Cortex of kidney (tissue), 1 donor: ENCODE data around the gene ISYNA1.
"Not testable (repeated sequence)": the region's sequence is repeated elsewhere in the genome, so short reads cannot be mapped to it uniquely, and the experiment has no call there.

Experiments used
- DNase-seq: peaks from one replicate; lab custom pipeline; 2025; lab: John Stamatoyannopoulos, UW

Gene ISYNA1

GRCh38 chr19:18419195-18419698 is 18.7 kb downstream of the ISYNA1 start, which contains the start of gene SSBP4:
TSS of gene SSBP4 (plus strand) at chr19:18419398. CDS start at chr19:18419649, 251 bp downstream.
- DNase-seq, result no peak

- DNase-seq, result no peak
These were observed 19.3 kb downstream of the ISYNA1 start for GRCh38 chr19:18418483-18419194.

- DNase-seq, result no peak
These were observed 19.9 kb downstream of the ISYNA1 start for GRCh38 chr19:18418029-18418482.

GRCh38 chr19:18417250-18418028 is 20.5 kb downstream of the ISYNA1 start:
- DNase-seq, result no peak

GRCh38 chr19:18416778-18417249 is 21.1 kb downstream of the ISYNA1 start:
- DNase-seq, result no peak

- DNase-seq, result no peak
These were observed 22.6 kb downstream of the ISYNA1 start for GRCh38 chr19:18415178-18415867.

- no peak for DNase-seq
These were observed 23.3 kb downstream of the ISYNA1 start for GRCh38 chr19:18414504-18415177.

- no peak for DNase-seq
These were observed 25.2 kb downstream of the ISYNA1 start for GRCh38 chr19:18412610-18413239.

- DNase-seq, result no peak
These were observed 29.9 kb downstream of the ISYNA1 start for GRCh38 chr19:18408053-18408476.

GRCh38 chr19:18406749-18407148 is 31.2 kb downstream of the ISYNA1 start:
- DNase-seq, result no peak

GRCh38 chr19:18405754-18406153 is 32.2 kb downstream of the ISYNA1 start:
- DNase-seq, result not testable (repeated sequence)

GRCh38 chr19:18402455-18403248 is 35.3 kb downstream of the ISYNA1 start:
- DNase-seq, result not testable (repeated sequence)

- DNase-seq, result no peak
These were observed 36.3 kb downstream of the ISYNA1 start for GRCh38 chr19:18401580-18402112.

GRCh38 chr19:18399008-18399407 is 38.9 kb downstream of the ISYNA1 start:
- no peak for DNase-seq

GRCh38 chr19:18397242-18398202 is 40.4 kb downstream of the ISYNA1 start, which contains the start of gene LRRC25:
TSS of gene LRRC25 (minus strand) at chr19:18397622. CDS start at chr19:18396963, 659 bp downstream.
- DNase-seq, result no peak

- no peak for DNase-seq
These were observed 41.3 kb downstream of the ISYNA1 start for GRCh38 chr19:18396471-18397241.

GRCh38 chr19:18393836-18394235 is 44.1 kb downstream of the ISYNA1 start:
- no peak for DNase-seq

- DNase-seq, result no peak
These were observed 45.0 kb downstream of the ISYNA1 start for GRCh38 chr19:18392926-18393325.
